Measurements from ENCODE around the gene EIF5B. TPM values are rescaled to one million over a fixed set of nuclear protein-coding genes. Genes with fewer than 3 reads are reported as not detected.

Gene EIF5B
- total RNA-seq, 2 experiments from 2014 or later, result 27.8 to 33.2 TPM

DNA sequence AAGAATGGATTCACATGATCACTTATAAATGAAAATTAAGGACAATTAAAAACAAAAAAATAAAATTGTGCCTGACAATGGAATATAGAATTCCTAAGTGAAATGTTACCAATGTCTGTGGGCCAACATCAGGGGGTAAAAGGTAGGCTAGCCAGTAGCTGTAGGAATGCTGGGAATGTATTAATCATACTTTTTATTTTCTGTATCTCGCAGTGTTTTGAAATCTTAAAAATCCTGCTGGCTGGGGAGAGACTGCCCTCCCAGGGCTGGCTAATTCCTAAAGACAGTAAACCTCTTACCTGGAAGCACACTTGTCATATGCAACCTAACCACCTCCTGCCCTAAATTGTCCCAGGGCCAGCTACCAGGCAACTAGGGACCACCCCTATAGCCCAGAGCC, 82.8 kb downstream of the EIF5B start:
- Mint-ChIP-seq H3K4me1 (ENCODE audit: low read depth) (no peaks in the 10 kb centered on the region), H3K27me3 (no peaks in the 10 kb centered on the region), H3K9me3 (no peaks in the 10 kb centered on the region), H3K4me3 (no peak overlapping the region), H3K36me3 (ENCODE audit: low read depth) (peaks cover 91% of the 10 kb centered on the region), H3K27ac (peak overlapping the region; percentile 24)
- H3K9me3 ChIP-seq (ENCODE audit: control insufficient read depth in 1 of 2, insufficient read depth in 1 of 2, low read length in 2 of 2), result no peaks in the 10 kb centered on the region
- DNase-seq, result no peak
- CTCF ChIA-PET, result no interaction called here
- intact Hi-C loops (cut with DNase I, micrococcal nuclease), result no loop called here
- no peak overlapping the region for H3K4me3 ChIP-seq (ENCODE audit: low read length)
- TF ChIP-seq, protein P1, sequence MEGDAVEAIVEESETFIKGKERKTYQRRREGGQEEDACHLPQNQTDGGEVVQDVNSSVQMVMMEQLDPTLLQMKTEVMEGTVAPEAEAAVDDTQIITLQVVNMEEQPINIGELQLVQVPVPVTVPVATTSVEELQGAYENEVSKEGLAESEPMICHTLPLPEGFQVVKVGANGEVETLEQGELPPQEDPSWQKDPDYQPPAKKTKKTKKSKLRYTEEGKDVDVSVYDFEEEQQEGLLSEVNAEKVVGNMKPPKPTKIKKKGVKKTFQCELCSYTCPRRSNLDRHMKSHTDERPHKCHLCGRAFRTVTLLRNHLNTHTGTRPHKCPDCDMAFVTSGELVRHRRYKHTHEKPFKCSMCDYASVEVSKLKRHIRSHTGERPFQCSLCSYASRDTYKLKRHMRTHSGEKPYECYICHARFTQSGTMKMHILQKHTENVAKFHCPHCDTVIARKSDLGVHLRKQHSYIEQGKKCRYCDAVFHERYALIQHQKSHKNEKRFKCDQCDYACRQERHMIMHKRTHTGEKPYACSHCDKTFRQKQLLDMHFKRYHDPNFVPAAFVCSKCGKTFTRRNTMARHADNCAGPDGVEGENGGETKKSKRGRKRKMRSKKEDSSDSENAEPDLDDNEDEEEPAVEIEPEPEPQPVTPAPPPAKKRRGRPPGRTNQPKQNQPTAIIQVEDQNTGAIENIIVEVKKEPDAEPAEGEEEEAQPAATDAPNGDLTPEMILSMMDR (IDR thresholded peaks at IDR 0.05), result no peak
- no peaks in the 10 kb centered on the region for H3K27me3 ChIP-seq (ENCODE audit: control insufficient read depth in 1 of 2, insufficient read depth in 2 of 2, low read length in 2 of 2)
- no peak for ATAC-seq (ENCODE audit: poor library complexity)
- POLR2A ChIA-PET, result no interaction called here
- no peaks in the 10 kb centered on the region for H3K4me1 ChIP-seq (ENCODE audit: insufficient read depth, low read length)
- H3K27ac ChIP-seq (ENCODE audit: low read depth in 1 of 2, low read length in 2 of 2), result no peak overlapping the region
- H3K36me3 ChIP-seq (ENCODE audit: insufficient read depth, low read length), result peaks cover 74% of the 10 kb centered on the region

DNA sequence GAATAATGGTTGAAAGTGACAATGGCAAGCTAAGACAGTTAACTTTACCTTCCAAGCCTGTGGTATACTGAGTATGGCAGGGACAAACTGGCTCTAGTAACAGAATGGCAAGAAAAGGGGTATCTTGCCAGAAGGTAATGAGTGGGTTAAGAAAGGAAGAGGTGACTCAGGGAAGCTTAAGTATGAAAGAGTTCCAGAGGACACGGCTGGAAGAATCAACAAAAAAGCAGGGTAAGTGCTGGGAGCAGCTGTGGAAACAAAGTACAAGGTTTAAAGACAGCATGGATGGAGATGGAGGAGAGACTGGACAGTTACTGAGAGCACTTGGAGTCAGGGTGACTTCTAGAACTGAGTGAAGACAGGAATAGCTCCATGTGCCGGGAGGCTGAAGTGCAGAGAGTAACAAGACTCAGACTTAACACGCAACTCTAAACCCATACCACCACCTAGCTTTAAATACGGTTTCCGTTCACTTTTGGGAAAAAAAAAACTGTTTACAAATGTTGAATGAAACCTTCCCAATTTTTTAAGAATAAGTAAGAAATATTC, 83.6 kb downstream of the EIF5B start:
- H3K36me3 ChIP-seq (ENCODE audit: insufficient read depth, low read length), result peaks cover 74% of the 10 kb centered on the region
- no peak overlapping the region for H3K27ac ChIP-seq (ENCODE audit: low read depth in 1 of 2, low read length in 2 of 2)
- H3K4me1 ChIP-seq (ENCODE audit: insufficient read depth, low read length), result no peaks in the 10 kb centered on the region
- CTCF ChIA-PET, result no interaction called here
- Mint-ChIP-seq H3K4me1 (ENCODE audit: low read depth) (no peaks in the 10 kb centered on the region), H3K9me3 (no peaks in the 10 kb centered on the region), H3K4me3 (no peak overlapping the region), H3K27ac (peak overlapping the region; percentile 40), H3K27me3 (no peaks in the 10 kb centered on the region), H3K36me3 (ENCODE audit: low read depth) (peaks cover 89% of the 10 kb centered on the region)
- POLR2A ChIA-PET, result interaction anchor here (0.6 to 0.9 kb wide), 3 partner anchors 17 to 41 kb away, joined by 3 to 6 read pairs (median 3); no protein-coding TSS in a partner anchor
- no peaks in the 10 kb centered on the region for H3K27me3 ChIP-seq (ENCODE audit: control insufficient read depth in 1 of 2, insufficient read depth in 2 of 2, low read length in 2 of 2)
- ATAC-seq (ENCODE audit: poor library complexity) (no peak), DNase-seq (no peak)
- TF ChIP-seq, protein P1 (IDR thresholded peaks at IDR 0.05), result no peak
- H3K9me3 ChIP-seq (ENCODE audit: control insufficient read depth in 1 of 2, insufficient read depth in 1 of 2, low read length in 2 of 2), result no peaks in the 10 kb centered on the region
- intact Hi-C loops (cut with DNase I, micrococcal nuclease), result no loop called here
- H3K4me3 ChIP-seq (ENCODE audit: low read length), result no peak overlapping the region

DNA sequence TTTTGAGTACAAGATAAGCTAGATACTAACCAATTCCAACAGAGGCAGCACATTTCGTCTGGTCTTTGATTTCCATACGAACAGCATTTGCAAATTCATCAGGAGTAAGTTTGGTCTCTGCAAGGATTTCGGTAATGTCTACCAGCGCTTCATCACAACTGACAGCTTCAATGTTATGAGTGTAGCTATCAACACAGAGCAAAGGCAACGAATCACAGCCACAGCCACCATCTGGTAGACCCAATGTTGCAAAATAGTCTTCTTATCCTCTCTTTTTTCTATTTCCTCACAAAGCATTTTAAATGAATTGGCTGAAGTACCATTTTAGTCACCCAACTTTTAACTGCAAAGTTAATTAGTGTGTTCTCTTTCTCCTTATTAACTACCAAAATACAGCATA, 84.3 kb downstream of the EIF5B start:
- ChIA-PET POLR2A (interaction anchor here (0.6 to 0.9 kb wide), 3 partner anchors 16 to 42 kb away, joined by 3 to 6 read pairs (median 3); no protein-coding TSS in a partner anchor), CTCF (no interaction called here)
- peaks cover 68% of the 10 kb centered on the region for H3K36me3 ChIP-seq (ENCODE audit: insufficient read depth, low read length)
- no peaks in the 10 kb centered on the region for H3K4me1 ChIP-seq (ENCODE audit: insufficient read depth, low read length)
- peaks cover 85% of the 10 kb centered on the region for H3K36me3 Mint-ChIP-seq (ENCODE audit: low read depth)
- intact Hi-C loops (cut with DNase I, micrococcal nuclease), result no loop called here
- H3K27ac ChIP-seq (ENCODE audit: low read depth in 1 of 2, low read length in 2 of 2), result no peak overlapping the region
- H3K4me3 ChIP-seq (ENCODE audit: low read length), result no peak overlapping the region
- TF ChIP-seq, protein P1 (IDR thresholded peaks at IDR 0.05), result no peak
- DNase-seq (no peak), ATAC-seq (ENCODE audit: poor library complexity) (no peak)
- no peaks in the 10 kb centered on the region for H3K27me3 Mint-ChIP-seq
- no peak overlapping the region for H3K4me3 Mint-ChIP-seq
- H3K27ac Mint-ChIP-seq, result no peak overlapping the region
- H3K9me3 Mint-ChIP-seq, result no peaks in the 10 kb centered on the region
- no peaks in the 10 kb centered on the region for H3K4me1 Mint-ChIP-seq (ENCODE audit: low read depth)
- H3K27me3 ChIP-seq (ENCODE audit: control insufficient read depth in 1 of 2, insufficient read depth in 2 of 2, low read length in 2 of 2), result no peaks in the 10 kb centered on the region
- no peaks in the 10 kb centered on the region for H3K9me3 ChIP-seq (ENCODE audit: control insufficient read depth in 1 of 2, insufficient read depth in 1 of 2, low read length in 2 of 2)
